ENCODE measurements around the gene CADPS.

- TF ChIP-seq HOXA7 (CRISPR knock-in tag; IDR thresholded peaks at IDR 0.05) (no peak), POLR2A (IDR thresholded peaks at IDR 0.05; ENCODE audit: low read length) (no peak), CEBPB (IDR thresholded peaks at IDR 0.05) (no peak), CTCF (IDR thresholded peaks at IDR 0.05) (no peak), EHF (CRISPR knock-in tag; IDR thresholded peaks at IDR 0.05) (no peak), CBX2 (IDR thresholded peaks at IDR 0.05; ENCODE audit: borderline replicate concordance, low read depth) (no peak), ESRRA (IDR thresholded peaks at IDR 0.05; ENCODE audit: borderline replicate concordance, low read length) (no peak), RAD21 (conservative IDR thresholded peaks at IDR 0.05 in 1 of 2, IDR thresholded peaks at IDR 0.05 in 1 of 2) (no peak), SMC3 (IDR thresholded peaks at IDR 0.05) (no peak)
- TF ChIP-seq, protein P1, sequence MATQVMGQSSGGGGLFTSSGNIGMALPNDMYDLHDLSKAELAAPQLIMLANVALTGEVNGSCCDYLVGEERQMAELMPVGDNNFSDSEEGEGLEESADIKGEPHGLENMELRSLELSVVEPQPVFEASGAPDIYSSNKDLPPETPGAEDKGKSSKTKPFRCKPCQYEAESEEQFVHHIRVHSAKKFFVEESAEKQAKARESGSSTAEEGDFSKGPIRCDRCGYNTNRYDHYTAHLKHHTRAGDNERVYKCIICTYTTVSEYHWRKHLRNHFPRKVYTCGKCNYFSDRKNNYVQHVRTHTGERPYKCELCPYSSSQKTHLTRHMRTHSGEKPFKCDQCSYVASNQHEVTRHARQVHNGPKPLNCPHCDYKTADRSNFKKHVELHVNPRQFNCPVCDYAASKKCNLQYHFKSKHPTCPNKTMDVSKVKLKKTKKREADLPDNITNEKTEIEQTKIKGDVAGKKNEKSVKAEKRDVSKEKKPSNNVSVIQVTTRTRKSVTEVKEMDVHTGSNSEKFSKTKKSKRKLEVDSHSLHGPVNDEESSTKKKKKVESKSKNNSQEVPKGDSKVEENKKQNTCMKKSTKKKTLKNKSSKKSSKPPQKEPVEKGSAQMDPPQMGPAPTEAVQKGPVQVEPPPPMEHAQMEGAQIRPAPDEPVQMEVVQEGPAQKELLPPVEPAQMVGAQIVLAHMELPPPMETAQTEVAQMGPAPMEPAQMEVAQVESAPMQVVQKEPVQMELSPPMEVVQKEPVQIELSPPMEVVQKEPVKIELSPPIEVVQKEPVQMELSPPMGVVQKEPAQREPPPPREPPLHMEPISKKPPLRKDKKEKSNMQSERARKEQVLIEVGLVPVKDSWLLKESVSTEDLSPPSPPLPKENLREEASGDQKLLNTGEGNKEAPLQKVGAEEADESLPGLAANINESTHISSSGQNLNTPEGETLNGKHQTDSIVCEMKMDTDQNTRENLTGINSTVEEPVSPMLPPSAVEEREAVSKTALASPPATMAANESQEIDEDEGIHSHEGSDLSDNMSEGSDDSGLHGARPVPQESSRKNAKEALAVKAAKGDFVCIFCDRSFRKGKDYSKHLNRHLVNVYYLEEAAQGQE (IDR thresholded peaks at IDR 0.05), result no peak
These were observed 166.4 kb downstream of the CADPS start for GRCh38 chr3:62708638-62709373.

Data from A549 (cell line).